ENCODE measurements around the gene GAB3. TPM values are rescaled to one million over a fixed set of nuclear protein-coding genes. Genes with fewer than 3 reads are reported as not detected.

Gene GAB3
- total RNA-seq, 1 experiment from 2014 or later: 0.09 TPM

GRCh38 chrX:154661899-154662298 is 89.0 kb downstream of the GAB3 start:
- TF ChIP-seq CTCF (conservative IDR thresholded peaks at IDR 0.05; ENCODE audit: low read depth, low read length): no peak
- CTCF ChIA-PET: no interaction called here
- Histone ChIP-seq H3K4me3 (ENCODE audit: low read depth, low read length, poor library complexity, severe bottlenecking) (no peak overlapping the region), H3K27me3 (replicated peaks; ENCODE audit: insufficient read depth, low read depth, low read length, poor library complexity) (no peaks in the 10 kb centered on the region), H3K9me3 (ENCODE audit: low read depth, low read length, poor library complexity, severe bottlenecking) (no peaks in the 10 kb centered on the region), H3K27ac (ENCODE audit: low read depth, low read length, poor library complexity, severe bottlenecking) (no peak overlapping the region), H3K4me1 (ENCODE audit: insufficient read depth, low read length, poor library complexity, severe bottlenecking) (no peaks in the 10 kb centered on the region), H3K36me3 (ENCODE audit: insufficient read depth, low read length, poor library complexity, severe bottlenecking) (no peaks in the 10 kb centered on the region)
- intact Hi-C loops (cut with micrococcal nuclease; ENCODE audit: unreplicated experiment): no loop called here
- BruUV-seq (replicated peaks): no TSS peak
- no peak for DNase-seq (ENCODE audit: low spot score)
- POLR2A ChIA-PET (ENCODE audit: low non-redundant PET): no interaction called here

GRCh38 chrX:154661170-154661569 is 89.7 kb downstream of the GAB3 start:
- no TSS peak for BruUV-seq (replicated peaks)

GRCh38 chrX:154660541-154660940 is 90.3 kb downstream of the GAB3 start:
- intact Hi-C loops (cut with micrococcal nuclease; ENCODE audit: unreplicated experiment): no loop called here
- BruUV-seq (replicated peaks): no TSS peak
- Histone ChIP-seq H3K27me3 (replicated peaks; ENCODE audit: insufficient read depth, low read depth, low read length, poor library complexity) (no peaks in the 10 kb centered on the region), H3K36me3 (ENCODE audit: insufficient read depth, low read length, poor library complexity, severe bottlenecking) (no peaks in the 10 kb centered on the region), H3K4me3 (ENCODE audit: low read depth, low read length, poor library complexity, severe bottlenecking) (no peak overlapping the region), H3K27ac (ENCODE audit: low read depth, low read length, poor library complexity, severe bottlenecking) (no peak overlapping the region), H3K4me1 (ENCODE audit: insufficient read depth, low read length, poor library complexity, severe bottlenecking) (no peaks in the 10 kb centered on the region), H3K9me3 (ENCODE audit: low read depth, low read length, poor library complexity, severe bottlenecking) (no peaks in the 10 kb centered on the region)
- ChIA-PET POLR2A (ENCODE audit: low non-redundant PET) (no interaction called here), CTCF (no interaction called here)
- no peak for DNase-seq (ENCODE audit: low spot score)
- no peak for TF ChIP-seq CTCF (conservative IDR thresholded peaks at IDR 0.05; ENCODE audit: low read depth, low read length)
- no peak for TF ChIP-seq EZH2 (IDR thresholded peaks at IDR 0.05; ENCODE audit: borderline replicate concordance, low read depth, low read length, poor library complexity, severe bottlenecking)

More at GRCh38 chrX:154661170-154661569, 89.7 kb downstream of the GAB3 start:
- TF ChIP-seq EZH2 (IDR thresholded peaks at IDR 0.05; ENCODE audit: borderline replicate concordance, low read depth, low read length, poor library complexity, severe bottlenecking) (no peak), CTCF (conservative IDR thresholded peaks at IDR 0.05; ENCODE audit: low read depth, low read length) (no peak)
- POLR2A ChIA-PET (ENCODE audit: low non-redundant PET): no interaction called here
- Histone ChIP-seq H3K36me3 (ENCODE audit: insufficient read depth, low read length, poor library complexity, severe bottlenecking) (no peaks in the 10 kb centered on the region), H3K9me3 (ENCODE audit: low read depth, low read length, poor library complexity, severe bottlenecking) (no peaks in the 10 kb centered on the region), H3K4me3 (ENCODE audit: low read depth, low read length, poor library complexity, severe bottlenecking) (no peak overlapping the region), H3K27ac (ENCODE audit: low read depth, low read length, poor library complexity, severe bottlenecking) (no peak overlapping the region), H3K4me1 (ENCODE audit: insufficient read depth, low read length, poor library complexity, severe bottlenecking) (no peaks in the 10 kb centered on the region), H3K27me3 (replicated peaks; ENCODE audit: insufficient read depth, low read depth, low read length, poor library complexity) (no peaks in the 10 kb centered on the region)
- no peak for DNase-seq (ENCODE audit: low spot score)
- intact Hi-C loops (cut with micrococcal nuclease; ENCODE audit: unreplicated experiment): no loop called here
- CTCF ChIA-PET: no interaction called here
